Ascending aorta (tissue), 2 donors: ENCODE results near the gene TMIGD3. TPM values are rescaled to one million over a fixed set of nuclear protein-coding genes. Genes with fewer than 3 reads are reported as not detected.

ENCODE experiments used
- DNase-seq, 2 donors: peaks; one replicate each; pipeline ENCODE4 v3.0.0-alpha.2; 2019; ENCODE audit warnings: low spot score in 2 of 2
- H3K27ac ChIP-seq, 2 donors: fragments of 200-600 bp; sonication (generic); one replicate each; pipeline ENCODE4 v1.5.1; 2016 to 2017; ENCODE audit warnings: mild to moderate bottlenecking in 1 of 2
- H3K27me3 ChIP-seq: fragments of 200-600 bp; sonication (generic); one replicate; pipeline ENCODE4 v1.5.1; 2017
- H3K36me3 ChIP-seq, 2 donors: fragments of 200-600 bp; sonication (generic); one replicate each; pipeline ENCODE4 v1.5.1; 2016
- H3K4me1 ChIP-seq, 2 donors: fragments of 200-600 bp; sonication (generic); one replicate each; pipeline ENCODE4 v1.5.1; 2016 to 2017; ENCODE audit warnings: mild to moderate bottlenecking in 1 of 2
- H3K4me3 ChIP-seq, 2 donors: fragments of 200-600 bp; sonication (generic); one replicate each; pipeline ENCODE4 v1.5.1; 2016 to 2017; ENCODE audit warnings: mild to moderate bottlenecking in 1 of 2
- H3K9me3 ChIP-seq, 2 donors: fragments of 200-600 bp; sonication (generic); one replicate each; pipeline ENCODE4 v1.5.1; 2016
- CTCF ChIP-seq, 3 experiments: fragments of 200-600 bp in 2 of 3; fragments of 450-650 bp in 1 of 3; sonication (generic) in 2 of 3; IDR thresholded peaks; one replicate each; pipeline ENCODE4 v1.5.1; 2016 to 2019; ENCODE audit warnings: antibody characterized with exemption in 3 of 3, mild to moderate bottlenecking in 1 of 3, moderate library complexity in 1 of 3
- intact Hi-C: fragments of 100-400 bp; cut with DNase I; formaldehyde crosslinking; loops from one replicate; pipeline ENCODE4 v1.15.1; 2023
- total RNA-seq: library from RNA; depleted of rRNA; stranded (reverse); fragments of >200 nt; gene quantifications from one replicate; pipeline ENCODE4 v1.1.0, GENCODE V29; 2016

The TMIGD3 gene
- total RNA-seq, 1 donor from 2014 or later = 2.4 TPM

DNA sequence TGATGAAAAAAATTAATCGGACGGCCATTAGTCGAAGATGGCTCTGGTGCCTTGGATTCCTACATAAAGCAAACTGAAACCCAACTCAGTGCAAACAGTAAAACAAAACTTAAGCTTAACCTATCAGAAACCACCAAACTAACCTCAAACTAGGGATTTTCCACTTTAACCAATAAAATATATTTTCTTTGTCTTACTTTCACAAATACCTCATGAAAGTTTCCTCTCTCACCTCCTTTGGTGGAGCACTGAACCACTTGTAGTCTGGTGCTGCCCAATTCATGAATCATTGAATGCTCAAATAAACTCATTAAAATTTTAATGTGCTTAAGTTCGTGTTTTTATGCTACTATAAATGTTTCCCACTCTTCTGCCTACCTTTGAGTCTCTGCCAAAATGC is 7.0 kb downstream of the TMIGD3 start:
- Histone ChIP-seq H3K4me3 (no peak overlapping the region), H3K9me3 (no peaks in the 10 kb centered on the region), H3K27ac (no peak overlapping the region), H3K27me3 (no peaks in the 10 kb centered on the region), H3K36me3 (no peaks in the 10 kb centered on the region), H3K4me1 (no peaks in the 10 kb centered on the region)
- no peak for TF ChIP-seq CTCF (IDR thresholded peaks at IDR 0.05)
- DNase-seq = no peak
- intact Hi-C loops = no loop called here

DNA sequence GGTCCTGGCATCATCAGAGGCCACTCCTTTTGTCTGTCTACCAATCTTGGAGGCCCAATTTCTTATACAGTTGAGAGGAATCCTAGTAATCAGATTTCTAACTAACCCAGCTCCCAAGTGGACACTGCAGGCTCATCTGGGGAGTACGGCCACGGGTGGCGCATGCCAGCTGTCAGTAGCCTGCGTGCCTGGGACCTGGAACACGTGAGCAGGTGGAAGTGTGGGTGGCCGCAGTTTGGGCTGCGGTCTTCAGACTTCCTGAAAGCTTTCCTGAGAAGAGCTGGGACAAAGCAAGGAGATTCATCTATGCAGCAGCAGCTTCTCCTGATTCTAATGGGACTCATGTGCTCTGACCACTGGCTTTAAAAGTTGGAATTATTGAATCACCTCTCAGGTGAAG is 12.4 kb downstream of the TMIGD3 start:
- intact Hi-C loops = no loop called here
- Histone ChIP-seq H3K4me3 (no peak overlapping the region), H3K36me3 (no peaks in the 10 kb centered on the region), H3K9me3 (no peaks in the 10 kb centered on the region), H3K4me1 (no peaks in the 10 kb centered on the region), H3K27ac (peak overlapping the region in 1 of 2 donors; percentile 27), H3K27me3 (no peaks in the 10 kb centered on the region)
- no peak for TF ChIP-seq CTCF (IDR thresholded peaks at IDR 0.05)
- no peak for DNase-seq

DNA sequence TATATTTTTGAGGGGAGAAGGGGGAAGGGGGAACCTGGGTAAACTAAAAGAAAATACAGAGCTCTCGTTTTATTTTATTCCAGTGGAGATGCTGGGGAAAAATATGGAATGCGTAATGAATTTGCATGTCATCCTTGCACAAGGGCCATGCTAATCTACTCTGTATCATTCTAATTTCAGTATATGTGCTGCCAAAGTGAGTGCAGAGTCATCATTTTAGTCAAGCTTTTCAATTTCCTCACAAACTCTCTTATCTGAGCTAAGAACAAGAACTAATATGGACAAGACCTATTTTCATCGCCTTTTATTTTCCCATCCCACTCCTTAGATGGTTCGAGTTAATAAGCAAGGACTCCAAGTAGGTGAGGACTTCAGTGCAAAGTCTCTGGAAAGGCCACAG is 13.2 kb downstream of the TMIGD3 start:
- no peaks in the 10 kb centered on the region for H3K4me1 ChIP-seq
- no peak overlapping the region for H3K4me3 ChIP-seq
- H3K27ac ChIP-seq = peak overlapping the region; percentile 1 to 27
- H3K36me3 ChIP-seq = no peaks in the 10 kb centered on the region
- no peak for TF ChIP-seq CTCF (IDR thresholded peaks at IDR 0.05)
- no peaks in the 10 kb centered on the region for H3K27me3 ChIP-seq
- no peaks in the 10 kb centered on the region for H3K9me3 ChIP-seq
- intact Hi-C loops = no loop called here
- DNase-seq = no peak

GRCh38 chr1:111489604-111490003 is 13.8 kb downstream of the TMIGD3 start:
- H3K9me3 ChIP-seq = no peaks in the 10 kb centered on the region
- H3K36me3 ChIP-seq = no peaks in the 10 kb centered on the region
- no peak overlapping the region for H3K4me3 ChIP-seq
- H3K27ac ChIP-seq = peak overlapping the region; percentile 25 to 35
- no peaks in the 10 kb centered on the region for H3K4me1 ChIP-seq
- DNase-seq = no peak
- no peaks in the 10 kb centered on the region for H3K27me3 ChIP-seq
- intact Hi-C loops = no loop called here
- TF ChIP-seq CTCF (IDR thresholded peaks at IDR 0.05) = no peak

DNA sequence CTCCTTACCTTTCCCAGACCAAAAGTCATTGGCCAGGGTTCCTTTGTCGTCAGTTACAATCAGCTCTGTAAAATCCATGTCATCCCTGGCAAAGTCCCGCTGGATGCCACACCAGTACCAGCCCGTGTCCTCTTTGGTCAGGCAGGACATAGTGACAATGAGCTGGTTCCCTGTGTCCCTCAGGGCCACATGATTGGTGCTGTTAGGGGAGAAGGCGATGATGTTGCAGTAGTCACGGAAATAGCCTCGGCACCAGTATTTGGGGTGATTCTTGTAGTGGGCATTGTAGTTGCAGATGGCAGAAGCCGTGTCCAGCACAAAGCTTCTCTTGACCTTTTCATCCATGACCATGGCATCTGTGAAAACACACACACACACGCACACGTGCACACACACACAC is 14.8 kb downstream of the TMIGD3 start:
- Histone ChIP-seq H3K36me3 (no peaks in the 10 kb centered on the region), H3K4me1 (no peaks in the 10 kb centered on the region), H3K9me3 (no peaks in the 10 kb centered on the region), H3K4me3 (no peak overlapping the region), H3K27ac (peak overlapping the region in 1 of 2 donors; percentile 33), H3K27me3 (no peaks in the 10 kb centered on the region)
- no peak for TF ChIP-seq CTCF (IDR thresholded peaks at IDR 0.05)
- intact Hi-C loops = no loop called here
- no peak for DNase-seq

GRCh38 chr1:111487133-111487532 is 16.3 kb downstream of the TMIGD3 start:
- no peak for TF ChIP-seq CTCF (IDR thresholded peaks at IDR 0.05)
- H3K4me1 ChIP-seq = no peaks in the 10 kb centered on the region
- no peak overlapping the region for H3K27ac ChIP-seq
- no peaks in the 10 kb centered on the region for H3K36me3 ChIP-seq
- DNase-seq = no peak
- no peaks in the 10 kb centered on the region for H3K9me3 ChIP-seq
- H3K27me3 ChIP-seq = no peaks in the 10 kb centered on the region
- H3K4me3 ChIP-seq = no peak overlapping the region
- intact Hi-C loops = no loop called here
